GM21423 (cell line): Measurements from ENCODE around the gene RALGPS1.

Source experiments
- ATAC-seq: cut with Tn5 transposase; IDR thresholded peaks from one replicate; pipeline ENCODE4 v1.9.1; 2021; ENCODE audit warnings: mild to moderate bottlenecking, moderate library complexity; ENCODE audit not compliant: unreplicated experiment

RALGPS1 gene

GRCh38 chr9:127199001-127199791, 284.6 kb downstream of the RALGPS1 start:
- ATAC-seq, result no peak

GRCh38 chr9:127200106-127200862, 285.7 kb downstream of the RALGPS1 start:
- no peak for ATAC-seq

- ATAC-seq, result no peak
Measured at GRCh38 chr9:127201071-127201541, 286.5 kb downstream of the RALGPS1 start.

GRCh38 chr9:127201731-127202130, 287.1 kb downstream of the RALGPS1 start:
- ATAC-seq, result no peak

- no peak for ATAC-seq
Measured at GRCh38 chr9:127202461-127203169, 288.0 kb downstream of the RALGPS1 start.

DNA sequence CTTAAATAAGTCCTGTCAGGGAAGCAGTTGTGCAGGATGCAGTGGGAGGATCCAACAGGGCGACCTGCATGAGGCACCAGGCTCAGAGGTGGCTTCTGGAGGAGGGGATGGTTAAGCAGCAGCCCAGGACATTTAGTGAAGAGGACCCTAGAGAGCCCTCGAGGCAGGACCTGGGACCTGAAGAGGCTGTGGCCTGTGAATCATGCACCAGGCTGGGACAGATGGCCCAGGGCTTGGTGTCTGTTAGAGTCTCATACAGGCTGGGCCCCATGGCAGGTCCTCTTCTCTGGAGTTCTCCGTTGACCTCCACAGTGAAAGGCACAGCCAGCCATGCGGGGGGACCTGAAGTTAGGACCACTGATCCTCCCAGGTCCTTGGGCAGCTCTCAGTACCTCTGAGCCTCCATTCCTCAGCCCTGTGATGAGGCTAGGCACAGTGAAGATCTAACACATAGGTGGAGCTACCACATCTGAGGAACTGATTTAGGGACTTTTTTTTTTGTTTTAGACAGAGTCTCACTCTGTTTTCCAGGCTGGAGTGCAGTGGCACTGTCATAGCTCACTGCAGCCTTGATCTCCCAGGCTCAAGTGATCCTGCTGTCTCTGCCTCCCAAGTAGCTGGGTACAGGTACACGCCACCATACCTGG, 289.2 kb downstream of the RALGPS1 start:
- ATAC-seq, result no peak

GRCh38 chr9:127204771-127205470, 290.3 kb downstream of the RALGPS1 start:
- no peak for ATAC-seq

DNA sequence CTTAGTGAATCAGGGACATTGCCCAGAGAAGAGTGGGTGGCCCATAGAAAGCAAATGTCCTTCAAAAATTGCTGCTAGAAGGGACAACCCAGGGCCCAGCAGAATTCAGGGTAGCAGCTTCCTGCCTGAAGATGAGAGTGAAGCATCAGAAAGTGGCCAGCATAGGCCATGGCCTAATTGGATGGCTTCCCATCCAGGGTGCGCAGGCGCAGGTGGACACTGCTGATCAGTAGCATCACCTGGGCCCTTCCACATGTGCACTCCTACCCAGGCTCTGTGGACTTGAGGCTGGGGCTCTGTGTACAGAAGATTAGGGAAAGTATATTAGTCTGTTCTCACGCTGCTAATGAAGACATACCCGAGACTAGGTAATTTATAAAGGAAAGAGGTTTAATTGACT, 291.4 kb downstream of the RALGPS1 start:
- ATAC-seq, result no peak

GRCh38 chr9:127206666-127207065, 292.1 kb downstream of the RALGPS1 start:
- no peak for ATAC-seq

DNA sequence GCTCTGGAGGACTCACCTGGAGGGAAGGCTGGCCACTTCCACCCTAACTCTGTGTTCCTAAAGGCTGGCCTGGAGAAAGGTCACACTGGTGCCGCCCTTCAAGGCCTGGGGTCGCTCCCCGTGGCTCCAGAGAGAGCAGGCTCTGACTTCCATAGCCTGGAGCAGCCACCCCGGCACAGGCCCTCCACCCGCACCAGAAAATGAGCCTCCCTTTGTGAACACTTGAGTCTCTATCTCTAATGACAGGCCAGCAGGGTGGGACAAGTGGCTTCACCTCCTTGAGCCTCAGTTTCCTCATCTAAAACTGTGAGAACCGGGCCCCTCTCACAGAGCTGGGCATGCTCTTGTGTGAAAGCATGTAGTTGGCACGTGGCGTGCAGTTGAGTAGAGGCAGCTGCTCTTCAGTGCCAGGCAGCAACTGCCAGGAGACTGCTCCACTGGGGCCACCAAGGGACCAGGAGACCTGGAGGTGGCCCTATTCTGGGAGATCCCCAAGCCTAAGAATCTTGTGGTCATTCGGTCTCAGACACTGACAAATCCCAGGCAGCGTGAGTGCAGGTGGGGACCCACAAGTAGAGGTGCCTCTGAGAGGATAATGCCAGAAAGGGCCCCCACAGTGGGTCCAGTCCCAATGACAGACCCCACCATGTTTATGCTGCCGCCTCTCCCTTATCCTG, 293.3 kb downstream of the RALGPS1 start:
- no peak for ATAC-seq

DNA sequence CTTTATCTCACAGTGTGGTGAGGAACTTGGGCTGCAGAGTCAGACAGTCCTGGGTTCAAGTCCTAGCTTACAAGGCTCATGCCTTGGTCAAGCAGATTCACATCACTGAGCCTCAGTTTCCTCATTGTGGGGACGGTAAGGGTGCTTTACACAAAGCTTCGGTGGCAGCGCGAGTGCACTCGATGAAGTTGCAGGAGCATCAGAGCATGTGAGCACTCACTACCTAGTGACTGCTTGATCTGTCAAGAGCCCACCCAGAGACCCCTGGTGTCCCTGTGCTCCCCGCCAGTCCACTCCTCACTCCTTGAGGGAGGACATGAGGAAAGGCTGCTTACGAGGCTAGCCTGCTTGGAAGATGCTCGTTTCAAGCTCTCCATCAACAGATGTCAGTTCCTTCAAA, 293.8 kb downstream of the RALGPS1 start:
- no peak for ATAC-seq

DNA sequence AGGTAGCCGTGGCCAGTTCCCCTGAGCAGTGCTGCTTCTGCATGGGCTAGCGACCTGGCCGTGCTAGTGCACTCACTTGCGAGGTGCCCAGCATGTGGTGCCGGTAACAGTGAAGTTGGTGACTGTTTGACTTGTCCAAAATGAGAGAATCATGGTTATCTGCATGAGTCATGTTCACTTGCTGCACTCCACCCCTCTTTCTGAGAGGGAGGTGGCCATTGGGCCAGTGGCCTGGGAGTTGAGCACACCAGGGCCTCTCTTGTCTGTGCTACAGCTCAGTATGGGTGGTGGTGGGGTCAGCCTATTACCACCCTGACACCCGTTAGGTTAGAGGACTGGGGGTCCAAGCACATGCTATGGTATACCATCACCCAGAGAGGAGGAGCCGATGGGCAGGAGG, 294.6 kb downstream of the RALGPS1 start:
- no peak for ATAC-seq

GRCh38 chr9:127209948-127210640, 295.5 kb downstream of the RALGPS1 start:
- ATAC-seq, result no peak

DNA sequence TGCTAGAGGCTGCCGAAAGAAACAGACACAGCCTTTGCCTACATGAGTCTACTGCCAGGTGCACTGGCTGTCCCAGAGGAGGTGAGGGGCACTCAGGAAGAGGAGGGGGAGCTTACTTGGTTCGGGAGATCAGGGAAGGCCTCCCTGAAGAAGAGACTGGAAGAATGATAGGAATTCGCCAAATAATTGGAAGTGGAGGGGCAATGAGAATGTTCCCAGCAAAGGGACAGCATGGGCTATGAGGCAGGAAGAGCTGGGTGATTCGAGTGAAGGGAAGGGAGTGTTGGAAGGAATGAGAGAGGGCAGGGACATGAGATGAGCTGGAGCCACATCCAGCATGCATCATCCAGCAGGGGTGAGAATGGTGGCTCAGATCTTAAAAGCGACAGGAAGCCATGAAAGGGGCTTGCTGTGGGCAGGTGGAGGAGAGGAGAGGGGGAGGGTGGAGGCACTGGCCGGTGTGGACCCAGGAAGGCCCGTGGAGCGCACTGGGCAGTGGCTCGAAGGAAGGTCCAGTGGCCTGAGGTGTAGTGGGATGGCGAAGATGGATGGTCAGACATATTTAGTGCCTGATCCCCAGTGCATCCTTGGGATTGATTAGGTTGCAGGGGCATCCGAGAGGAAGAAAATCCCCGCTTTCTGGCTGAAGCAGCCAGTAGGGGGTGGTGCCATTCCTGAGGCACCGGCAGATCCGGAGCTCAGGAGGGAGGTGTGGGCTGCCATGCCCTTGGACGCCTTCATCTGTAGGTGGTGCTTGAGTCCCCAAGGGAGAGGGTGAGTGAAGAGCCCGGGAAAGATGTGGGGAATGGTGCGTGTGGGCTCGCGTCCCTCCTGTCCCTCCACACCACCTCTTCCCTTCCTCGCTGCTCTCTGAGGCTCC, 296.5 kb downstream of the RALGPS1 start:
- ATAC-seq, result no peak

DNA sequence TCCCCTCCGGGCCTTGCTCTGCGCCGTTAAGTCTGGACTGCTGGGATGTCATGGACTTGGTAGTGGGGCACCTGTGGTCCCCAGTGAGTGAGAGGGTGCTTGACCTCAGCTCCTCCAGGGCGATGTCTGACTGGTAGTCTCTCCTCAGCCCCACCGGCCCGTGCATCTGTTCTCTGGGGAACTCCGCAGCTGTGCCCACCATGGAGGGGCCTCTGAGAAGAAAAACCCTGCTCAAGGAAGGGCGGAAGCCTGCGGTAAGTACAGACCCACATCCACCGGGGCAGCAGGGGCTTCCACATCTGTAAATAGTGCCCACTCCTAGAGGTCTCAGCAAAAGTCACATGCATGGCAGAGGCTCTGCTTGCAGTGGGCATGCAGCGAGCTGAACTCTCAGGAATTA, 297.4 kb downstream of the RALGPS1 start:
- ATAC-seq, result no peak

DNA sequence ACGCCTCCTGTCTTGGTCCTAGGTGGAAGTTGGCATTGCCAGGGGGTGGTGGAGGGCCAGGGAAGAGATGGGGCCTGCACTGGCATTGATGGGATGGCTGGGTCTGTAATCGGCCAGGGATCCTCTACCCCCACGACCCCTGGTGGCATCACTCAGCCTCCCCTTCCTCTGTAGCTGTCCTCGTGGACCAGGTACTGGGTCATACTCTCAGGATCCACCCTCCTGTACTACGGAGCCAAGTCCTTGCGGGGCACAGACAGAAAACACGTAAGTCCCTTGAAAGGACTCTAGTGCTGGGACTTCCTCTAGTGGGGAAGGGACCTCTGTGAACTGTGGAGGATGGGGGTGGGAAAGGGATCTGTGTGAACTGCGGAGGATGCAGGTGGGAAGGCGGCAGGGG, 297.9 kb downstream of the RALGPS1 start:
- no peak for ATAC-seq

- ATAC-seq, result no peak
Measured at GRCh38 chr9:127213859-127214258, 299.3 kb downstream of the RALGPS1 start.
